ENCODE results near the gene SPATA21.

SPATA21 gene

GRCh38 chr1:16418823-16419425 lies 18.3 kb downstream of the SPATA21 start:
- no peak for DNase-seq

- no peak for DNase-seq
Observed at GRCh38 chr1:16413191-16413590, 24.0 kb downstream of the SPATA21 start.

GRCh38 chr1:16410803-16411202 lies 26.4 kb downstream of the SPATA21 start:
- DNase-seq = no peak

- DNase-seq = no peak
Observed at GRCh38 chr1:16409536-16410152, 27.6 kb downstream of the SPATA21 start.

- no peak for DNase-seq
Observed at GRCh38 chr1:16406868-16407267, 30.4 kb downstream of the SPATA21 start.

- no peak for DNase-seq
Observed at GRCh38 chr1:16405441-16405840, 31.8 kb downstream of the SPATA21 start.

- no peak for DNase-seq
Observed at GRCh38 chr1:16402742-16403141, 34.5 kb downstream of the SPATA21 start.

GRCh38 chr1:16398371-16398953 lies 38.8 kb downstream of the SPATA21 start:
- no peak for DNase-seq

- DNase-seq = no peak
Observed at GRCh38 chr1:16397120-16397519, 40.1 kb downstream of the SPATA21 start.

GRCh38 chr1:16396591-16396990 lies 40.6 kb downstream of the SPATA21 start:
- no peak for DNase-seq

- DNase-seq = no peak
Observed at GRCh38 chr1:16394977-16395376, 42.2 kb downstream of the SPATA21 start.

- no peak for DNase-seq
Observed at GRCh38 chr1:16393570-16394521, 43.4 kb downstream of the SPATA21 start.

- DNase-seq = no peak
Observed at GRCh38 chr1:16392740-16393569, 44.3 kb downstream of the SPATA21 start.

- peak in 1 of 5 donors; percentile 53 for DNase-seq
Observed at GRCh38 chr1:16391411-16391810, 45.8 kb downstream of the SPATA21 start.

- DNase-seq = peak in 1 of 5 donors; percentile 22
Observed at GRCh38 chr1:16387201-16388188, 49.7 kb downstream of the SPATA21 start.

- DNase-seq = no peak
Observed at GRCh38 chr1:16386454-16387113, 50.6 kb downstream of the SPATA21 start.

GRCh38 chr1:16385659-16386453 lies 51.4 kb downstream of the SPATA21 start:
- no peak for DNase-seq

GRCh38 chr1:16383888-16384287 lies 53.3 kb downstream of the SPATA21 start:
- no peak for DNase-seq

- DNase-seq = no peak
Observed at GRCh38 chr1:16380868-16381267, 56.4 kb downstream of the SPATA21 start.

- DNase-seq = no peak
Observed at GRCh38 chr1:16378443-16378842, 58.8 kb downstream of the SPATA21 start.
